ENCODE data around the gene PLEKHB2. TPM values are rescaled to one million over a fixed set of nuclear protein-coding genes. Genes with fewer than 3 reads are reported as not detected.

Gene PLEKHB2
- total and polyA plus RNA-seq, 10 of the 15 experiments (the other 5 are each of a cell fraction or from before 2014, with no cell fraction given), result 12.3 to 55.6 (median 26.2) TPM

DNA sequence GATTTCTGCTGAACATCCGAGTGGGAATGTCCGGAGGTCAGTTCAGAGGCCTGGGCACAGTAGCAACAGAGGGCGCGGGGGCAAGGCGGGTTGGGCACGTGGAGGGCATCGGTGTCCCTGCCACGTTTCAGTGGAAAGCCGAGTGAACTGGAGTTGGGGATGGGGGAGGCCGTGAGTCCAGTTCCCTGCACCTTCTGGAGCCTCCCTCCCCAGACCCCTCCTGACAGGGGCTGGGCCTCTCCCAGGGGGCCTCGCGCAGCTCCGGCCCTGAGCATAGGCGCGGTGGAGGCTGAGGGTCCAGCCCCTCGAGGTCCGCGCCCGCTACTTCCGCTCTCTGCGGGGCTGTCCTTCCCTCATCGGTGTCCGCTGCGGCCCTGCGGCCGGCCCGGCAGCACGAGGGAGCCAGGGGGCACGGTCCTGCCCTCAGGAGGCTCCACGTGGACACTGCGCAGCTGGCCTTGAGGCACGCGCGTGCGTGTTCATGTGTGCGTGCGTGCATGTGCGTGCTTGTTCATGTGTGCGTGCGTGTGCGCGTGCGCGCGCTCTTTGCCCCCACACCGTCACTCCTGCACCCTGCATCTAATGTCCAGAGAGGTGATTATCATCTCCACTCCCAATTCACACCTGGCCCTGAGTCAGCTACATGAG is 50.2 kb downstream of the PLEKHB2 start:
- no peaks in the 10 kb centered on the region for H3K27me3 ChIP-seq (replicated peaks in 1 of 2; ENCODE audit: control insufficient read depth in 2 of 2, insufficient read depth in 2 of 2, low read length in 1 of 2)
- CTCF ChIA-PET, result interaction anchor here (0.6 to 2.2 kb wide), 3 partner anchors 10 to 1219 kb away, joined by 3 to 8 read pairs (median 3); no protein-coding TSS in a partner anchor
- FAIRE-seq (no peak), DNase-seq (ENCODE audit: low read depth, low spot score) (no peak), ATAC-seq (no peak)
- no peak overlapping the region for H3K4me3 ChIP-seq
- peaks cover 10% of the 10 kb centered on the region for H3K4me1 ChIP-seq (ENCODE audit: control insufficient read depth, insufficient read depth, low read length)
- TF ChIP-seq, protein P1, sequence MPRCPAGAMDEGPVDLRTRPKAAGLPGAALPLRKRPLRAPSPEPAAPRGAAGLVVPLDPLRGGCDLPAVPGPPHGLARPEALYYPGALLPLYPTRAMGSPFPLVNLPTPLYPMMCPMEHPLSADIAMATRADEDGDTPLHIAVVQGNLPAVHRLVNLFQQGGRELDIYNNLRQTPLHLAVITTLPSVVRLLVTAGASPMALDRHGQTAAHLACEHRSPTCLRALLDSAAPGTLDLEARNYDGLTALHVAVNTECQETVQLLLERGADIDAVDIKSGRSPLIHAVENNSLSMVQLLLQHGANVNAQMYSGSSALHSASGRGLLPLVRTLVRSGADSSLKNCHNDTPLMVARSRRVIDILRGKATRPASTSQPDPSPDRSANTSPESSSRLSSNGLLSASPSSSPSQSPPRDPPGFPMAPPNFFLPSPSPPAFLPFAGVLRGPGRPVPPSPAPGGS (IDR thresholded peaks at IDR 0.05; ENCODE audit: borderline replicate concordance, insufficient read depth, low read depth, low read length, poor library complexity, severe bottlenecking), result peak; percentile 81
- TF ChIP-seq TCF3 (IDR thresholded peaks at IDR 0.05; ENCODE audit: borderline replicate concordance, insufficient read depth, low read depth, low read length) (peak; percentile 52; the same call in 1 of the 2 replicates), NFYB (IDR thresholded peaks at IDR 0.05; ENCODE audit: insufficient read depth, low read depth, low read length) (no peak)
- TF ChIP-seq, protein P2, sequence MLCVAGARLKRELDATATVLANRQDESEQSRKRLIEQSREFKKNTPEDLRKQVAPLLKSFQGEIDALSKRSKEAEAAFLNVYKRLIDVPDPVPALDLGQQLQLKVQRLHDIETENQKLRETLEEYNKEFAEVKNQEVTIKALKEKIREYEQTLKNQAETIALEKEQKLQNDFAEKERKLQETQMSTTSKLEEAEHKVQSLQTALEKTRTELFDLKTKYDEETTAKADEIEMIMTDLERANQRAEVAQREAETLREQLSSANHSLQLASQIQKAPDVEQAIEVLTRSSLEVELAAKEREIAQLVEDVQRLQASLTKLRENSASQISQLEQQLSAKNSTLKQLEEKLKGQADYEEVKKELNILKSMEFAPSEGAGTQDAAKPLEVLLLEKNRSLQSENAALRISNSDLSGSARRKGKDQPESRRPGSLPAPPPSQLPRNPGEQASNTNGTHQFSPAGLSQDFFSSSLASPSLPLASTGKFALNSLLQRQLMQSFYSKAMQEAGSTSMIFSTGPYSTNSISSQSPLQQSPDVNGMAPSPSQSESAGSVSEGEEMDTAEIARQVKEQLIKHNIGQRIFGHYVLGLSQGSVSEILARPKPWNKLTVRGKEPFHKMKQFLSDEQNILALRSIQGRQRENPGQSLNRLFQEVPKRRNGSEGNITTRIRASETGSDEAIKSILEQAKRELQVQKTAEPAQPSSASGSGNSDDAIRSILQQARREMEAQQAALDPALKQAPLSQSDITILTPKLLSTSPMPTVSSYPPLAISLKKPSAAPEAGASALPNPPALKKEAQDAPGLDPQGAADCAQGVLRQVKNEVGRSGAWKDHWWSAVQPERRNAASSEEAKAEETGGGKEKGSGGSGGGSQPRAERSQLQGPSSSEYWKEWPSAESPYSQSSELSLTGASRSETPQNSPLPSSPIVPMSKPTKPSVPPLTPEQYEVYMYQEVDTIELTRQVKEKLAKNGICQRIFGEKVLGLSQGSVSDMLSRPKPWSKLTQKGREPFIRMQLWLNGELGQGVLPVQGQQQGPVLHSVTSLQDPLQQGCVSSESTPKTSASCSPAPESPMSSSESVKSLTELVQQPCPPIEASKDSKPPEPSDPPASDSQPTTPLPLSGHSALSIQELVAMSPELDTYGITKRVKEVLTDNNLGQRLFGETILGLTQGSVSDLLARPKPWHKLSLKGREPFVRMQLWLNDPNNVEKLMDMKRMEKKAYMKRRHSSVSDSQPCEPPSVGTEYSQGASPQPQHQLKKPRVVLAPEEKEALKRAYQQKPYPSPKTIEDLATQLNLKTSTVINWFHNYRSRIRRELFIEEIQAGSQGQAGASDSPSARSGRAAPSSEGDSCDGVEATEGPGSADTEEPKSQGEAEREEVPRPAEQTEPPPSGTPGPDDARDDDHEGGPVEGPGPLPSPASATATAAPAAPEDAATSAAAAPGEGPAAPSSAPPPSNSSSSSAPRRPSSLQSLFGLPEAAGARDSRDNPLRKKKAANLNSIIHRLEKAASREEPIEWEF (IDR thresholded peaks at IDR 0.05; ENCODE audit: insufficient replicate concordance, low read depth, low read length), result no peak
- H4K20me1 ChIP-seq (ENCODE audit: control insufficient read depth, insufficient read depth), result no peaks in the 10 kb centered on the region
- RAD21 ChIA-PET (ENCODE audit: unreplicated experiment), result interaction anchor here (0.6 kb wide), 1 partner anchor 44 kb away, joined by 3 read pairs; no protein-coding TSS in a partner anchor
- no peaks in the 10 kb centered on the region for H3K79me2 ChIP-seq (ENCODE audit: control insufficient read depth, insufficient read depth, low read length)
- intact Hi-C loops (cut with micrococcal nuclease; ENCODE audit: unreplicated experiment), result loop anchor here (10.0 kb wide), 1 partner anchor 519 kb away; no protein-coding TSS in a partner anchor
- H2AFZ ChIP-seq (ENCODE audit: control insufficient read depth, low read depth, low read length), result no peak overlapping the region
- H3K9me3 ChIP-seq (replicated peaks; ENCODE audit: control insufficient read depth, insufficient read depth, low read length), result no peaks in the 10 kb centered on the region
- no peak overlapping the region for H3K4me2 ChIP-seq (ENCODE audit: control insufficient read depth, insufficient read depth)
- no TSS peak for BruUV-seq (replicated peaks)
- WGBS (ENCODE audit: insufficient coverage, insufficient replicate concordance, low lambda C conversion rate, missing lambda C conversion rate), result 96% methylated on average over 26 of the region's 46 CpGs
- H3K27ac ChIP-seq (ENCODE audit: control insufficient read depth, insufficient read depth), result no peak overlapping the region
- in situ Hi-C loops (cut with MboI), result loop anchor here (10.0 to 25.0 kb wide), 2 partner anchors 982 to 1221 kb away; no protein-coding TSS in a partner anchor
- POLR2A ChIA-PET, result no interaction called here
- H3K9ac ChIP-seq (ENCODE audit: control insufficient read depth, insufficient read depth, low read length), result no peak overlapping the region
- peaks cover 2 to 3% of the 10 kb centered on the region in 2 experiments; a peak in 2 of 4 replicates for H3K36me3 ChIP-seq (ENCODE audit: control insufficient read depth in 2 of 2, insufficient read depth in 2 of 2, low read length in 1 of 2)
- SMC1A ChIA-PET (ENCODE audit: uncharacterized antibody, unreplicated experiment), result interaction anchor here (0.6 kb wide), 1 partner anchor 41 kb away, joined by 3 read pairs; no protein-coding TSS in a partner anchor

All from GM12878 (cell line).